CD4-positive, alpha-beta memory T cell (primary cell): ENCODE measurements around the gene ADGRL3. TPM values are rescaled to one million over a fixed set of nuclear protein-coding genes. Genes with fewer than 3 reads are reported as not detected.

ENCODE experiments used
- CTCF ChIA-PET: fragments of 350-600 bp; sonication (Branson Sonifier 250); formaldehyde crosslinking; loops from one replicate; lab custom pipeline; 2021; ENCODE audit warnings: inconsistent platforms; ENCODE audit not compliant: partially characterized antibody; lab: Charles Lee
- POLR2A ChIA-PET: fragments of 350-600 bp; sonication (Branson Sonifier 250); formaldehyde crosslinking; loops from one replicate; lab custom pipeline; 2021; ENCODE audit not compliant: partially characterized antibody; lab: Charles Lee
- DNase-seq, 5 donors: peaks; one replicate each; pipeline versions ENCODE4 v3.0.0 to v3.0.0-alpha.2; 2020 to 2022; ENCODE audit warnings: mixed read lengths in 1 of 5
- H3K27ac ChIP-seq: one replicate; pipeline ENCODE4 v1.7.0; 2013; ENCODE audit warnings: low read depth, low read length
- H3K27me3 ChIP-seq: 2 replicates; pipeline ENCODE4 v1.7.0; 2013; ENCODE audit warnings: mild to moderate bottlenecking, low read length, moderate library complexity; ENCODE audit not compliant: insufficient read depth
- H3K36me3 ChIP-seq: 2 replicates; pipeline ENCODE4 v1.7.0; 2013; ENCODE audit warnings: mild to moderate bottlenecking, low read length, moderate library complexity; ENCODE audit not compliant: insufficient read depth
- H3K4me1 ChIP-seq: 2 replicates; pipeline ENCODE4 v1.7.0; 2013; ENCODE audit warnings: mild to moderate bottlenecking, low read length, moderate library complexity; ENCODE audit not compliant: insufficient read depth
- H3K4me3 ChIP-seq, 2 donors: one replicate each; pipeline ENCODE4 v1.7.0; 2013; ENCODE audit warnings: low read length in 2 of 2, mild to moderate bottlenecking in 1 of 2
- H3K9me3 ChIP-seq, 2 donors: one replicate each; pipeline ENCODE4 v1.7.0; 2013; ENCODE audit warnings: low read length in 2 of 2, control low read depth in 1 of 2; ENCODE audit not compliant: control insufficient read depth in 1 of 2
- H3K27ac Mint-ChIP-seq, 7 donors: one replicate each; pipeline ENCODE4 v1.8.0; 2020 to 2021; ENCODE audit warnings: mixed read lengths in 7 of 7, mild to moderate bottlenecking in 6 of 7, inconsistent platforms in 3 of 7, moderate library complexity in 3 of 7
- H3K27me3 Mint-ChIP-seq, 2 donors: one replicate each; pipeline ENCODE4 v1.8.0; 2020 to 2021; ENCODE audit warnings: mixed read lengths in 2 of 2
- H3K36me3 Mint-ChIP-seq, 2 donors: one replicate each; pipeline ENCODE4 v1.8.0; 2020 to 2021; ENCODE audit warnings: mixed read lengths in 2 of 2, inconsistent platforms in 1 of 2, mild to moderate bottlenecking in 1 of 2
- H3K4me1 Mint-ChIP-seq, 4 donors: one replicate each; pipeline ENCODE4 v1.8.0; 2020 to 2021; ENCODE audit warnings: mixed read lengths in 4 of 4, mild to moderate bottlenecking in 1 of 4
- H3K4me3 Mint-ChIP-seq, 8 donors: one replicate each; pipeline ENCODE4 v1.8.0; 2020 to 2021; ENCODE audit warnings: mixed read lengths in 8 of 8, mild to moderate bottlenecking in 7 of 8, moderate library complexity in 6 of 8, inconsistent platforms in 3 of 8
- H3K9me3 Mint-ChIP-seq, 8 donors: one replicate each; pipeline ENCODE4 v1.8.0; 2020 to 2021; ENCODE audit warnings: mixed read lengths in 8 of 8, mild to moderate bottlenecking in 5 of 8, inconsistent platforms in 3 of 8, moderate library complexity in 1 of 8
- intact Hi-C: fragments of 100-400 bp; cut with micrococcal nuclease; formaldehyde crosslinking; loops from one replicate; pipeline ENCODE4 v1.15.1; 2023
- polyA plus RNA-seq, 2 donors: library from polyadenylated mRNA; unstranded; fragments of 300-500 nt; fragmentation: Illumina TruSeq; gene quantifications; one replicate each; pipeline ENCODE4 v1.2.3, GENCODE V29; 2021
- total RNA-seq, 2 experiments: library from RNA; stranded (reverse); gene quantifications; one replicate each; pipeline ENCODE4 v1.2.3, GENCODE V29; 2021

The ADGRL3 gene
- total and polyA plus RNA-seq, 4 experiments from 2014 or later: not detected

- no peak overlapping the region for H3K4me3 ChIP-seq
- CTCF ChIA-PET: no interaction called here
- no peak overlapping the region for H3K4me3 Mint-ChIP-seq
- intact Hi-C loops: loop anchor here (5.0 kb wide), 1 partner anchor 204 kb away; no protein-coding TSS in a partner anchor
- H3K9me3 Mint-ChIP-seq: peaks cover 2 to 24% (median 14%) of the 10 kb centered on the region in 8 donors
- H3K27me3 Mint-ChIP-seq: no peaks in the 10 kb centered on the region
- no peaks in the 10 kb centered on the region for H3K4me1 ChIP-seq
- no peaks in the 10 kb centered on the region for H3K36me3 Mint-ChIP-seq
- H3K4me1 Mint-ChIP-seq: no peaks in the 10 kb centered on the region
- DNase-seq: no peak
- POLR2A ChIA-PET: no interaction called here
- H3K27me3 ChIP-seq: no peaks in the 10 kb centered on the region
- no peak overlapping the region for H3K27ac ChIP-seq
- H3K9me3 ChIP-seq: no peaks in the 10 kb centered on the region
- no peak overlapping the region for H3K27ac Mint-ChIP-seq
- H3K36me3 ChIP-seq: no peaks in the 10 kb centered on the region
Observed at GRCh38 chr4:61540944-61541343, 340.8 kb downstream of the ADGRL3 start.

- H3K9me3 ChIP-seq: no peaks in the 10 kb centered on the region
- ChIA-PET CTCF (interaction anchor here (0.6 kb wide), 1 partner anchor 21 kb away, joined by 3 read pairs; no protein-coding TSS in a partner anchor), POLR2A (no interaction called here)
- Mint-ChIP-seq H3K27me3 (no peaks in the 10 kb centered on the region), H3K4me1 (no peaks in the 10 kb centered on the region), H3K27ac (no peak overlapping the region), H3K9me3 (peaks cover 0 to 20% (median 13%) of the 10 kb centered on the region in 8 donors), H3K36me3 (no peaks in the 10 kb centered on the region), H3K4me3 (no peak overlapping the region)
- no peaks in the 10 kb centered on the region for H3K36me3 ChIP-seq
- intact Hi-C loops: loop anchor here (5.0 kb wide), 1 partner anchor 204 kb away; no protein-coding TSS in a partner anchor
- H3K4me1 ChIP-seq: no peaks in the 10 kb centered on the region
- no peak overlapping the region for H3K4me3 ChIP-seq
- no peak overlapping the region for H3K27ac ChIP-seq
- no peaks in the 10 kb centered on the region for H3K27me3 ChIP-seq
- no peak for DNase-seq
Observed at GRCh38 chr4:61541459-61541858, 341.3 kb downstream of the ADGRL3 start.

- Histone ChIP-seq H3K36me3 (no peaks in the 10 kb centered on the region), H3K4me1 (no peaks in the 10 kb centered on the region), H3K9me3 (no peaks in the 10 kb centered on the region), H3K27ac (no peak overlapping the region), H3K27me3 (no peaks in the 10 kb centered on the region), H3K4me3 (no peak overlapping the region)
- Mint-ChIP-seq H3K9me3 (peaks cover 0 to 18% (median 10%) of the 10 kb centered on the region in 8 donors), H3K27me3 (no peaks in the 10 kb centered on the region), H3K27ac (no peak overlapping the region), H3K4me3 (no peak overlapping the region), H3K36me3 (no peaks in the 10 kb centered on the region), H3K4me1 (no peaks in the 10 kb centered on the region)
- intact Hi-C loops: loop anchor here (5.0 kb wide), 1 partner anchor 207 kb away; no protein-coding TSS in a partner anchor
- no peak for DNase-seq
- CTCF ChIA-PET: interaction anchor here (1.3 kb wide), 1 partner anchor 10 kb away, joined by 5 read pairs; no protein-coding TSS in a partner anchor
- POLR2A ChIA-PET: no interaction called here
Observed at GRCh38 chr4:61543976-61544375, 343.9 kb downstream of the ADGRL3 start.

GRCh38 chr4:61545902-61546480 lies 345.9 kb downstream of the ADGRL3 start:
- Mint-ChIP-seq H3K27me3 (no peaks in the 10 kb centered on the region), H3K4me1 (no peaks in the 10 kb centered on the region), H3K27ac (no peak overlapping the region), H3K4me3 (no peak overlapping the region), H3K36me3 (no peaks in the 10 kb centered on the region), H3K9me3 (peaks cover 0 to 22% (median 4%) of the 10 kb centered on the region in 8 donors)
- no peak for DNase-seq
- Histone ChIP-seq H3K9me3 (no peaks in the 10 kb centered on the region), H3K27ac (no peak overlapping the region), H3K36me3 (no peaks in the 10 kb centered on the region), H3K4me3 (no peak overlapping the region), H3K27me3 (no peaks in the 10 kb centered on the region), H3K4me1 (no peaks in the 10 kb centered on the region)
- POLR2A ChIA-PET: no interaction called here
- intact Hi-C loops: no loop called here
- CTCF ChIA-PET: no interaction called here

GRCh38 chr4:61549336-61549735 lies 349.2 kb downstream of the ADGRL3 start:
- Mint-ChIP-seq H3K36me3 (no peaks in the 10 kb centered on the region), H3K4me1 (no peaks in the 10 kb centered on the region), H3K27me3 (no peaks in the 10 kb centered on the region), H3K9me3 (peaks cover 2 to 22% (median 6%) of the 10 kb centered on the region in 8 donors), H3K4me3 (no peak overlapping the region), H3K27ac (no peak overlapping the region)
- H3K4me1 ChIP-seq: no peaks in the 10 kb centered on the region
- CTCF ChIA-PET: no interaction called here
- no peak overlapping the region for H3K4me3 ChIP-seq
- no peak for DNase-seq
- H3K27me3 ChIP-seq: no peaks in the 10 kb centered on the region
- intact Hi-C loops: no loop called here
- no peaks in the 10 kb centered on the region for H3K36me3 ChIP-seq
- H3K27ac ChIP-seq: no peak overlapping the region
- POLR2A ChIA-PET: no interaction called here
- no peaks in the 10 kb centered on the region for H3K9me3 ChIP-seq

- no peak for DNase-seq
- CTCF ChIA-PET: interaction anchor here (1.2 kb wide), 1 partner anchor 9 kb away, joined by 5 read pairs; no protein-coding TSS in a partner anchor
- POLR2A ChIA-PET: no interaction called here
- H3K4me1 ChIP-seq: no peaks in the 10 kb centered on the region
- Mint-ChIP-seq H3K27ac (no peak overlapping the region), H3K4me3 (no peak overlapping the region), H3K27me3 (no peaks in the 10 kb centered on the region), H3K9me3 (peaks cover 0 to 10% (median 5%) of the 10 kb centered on the region in 8 donors), H3K4me1 (no peaks in the 10 kb centered on the region), H3K36me3 (no peaks in the 10 kb centered on the region)
- no peaks in the 10 kb centered on the region for H3K9me3 ChIP-seq
- no peak overlapping the region for H3K4me3 ChIP-seq
- H3K27me3 ChIP-seq: no peaks in the 10 kb centered on the region
- H3K27ac ChIP-seq: no peak overlapping the region
- H3K36me3 ChIP-seq: no peaks in the 10 kb centered on the region
- intact Hi-C loops: no loop called here
Observed at GRCh38 chr4:61553557-61554125, 353.5 kb downstream of the ADGRL3 start.

- POLR2A ChIA-PET: no interaction called here
- H3K4me1 Mint-ChIP-seq: no peaks in the 10 kb centered on the region
- H3K27me3 Mint-ChIP-seq: no peaks in the 10 kb centered on the region
- intact Hi-C loops: no loop called here
- H3K9me3 Mint-ChIP-seq: peaks cover 0 to 10% (median 5%) of the 10 kb centered on the region in 8 donors
- Histone ChIP-seq H3K4me3 (no peak overlapping the region), H3K4me1 (no peaks in the 10 kb centered on the region), H3K9me3 (no peaks in the 10 kb centered on the region), H3K27me3 (no peaks in the 10 kb centered on the region), H3K27ac (no peak overlapping the region), H3K36me3 (no peaks in the 10 kb centered on the region)
- CTCF ChIA-PET: no interaction called here
- no peak for DNase-seq
- H3K4me3 Mint-ChIP-seq: no peak overlapping the region
- H3K36me3 Mint-ChIP-seq: no peaks in the 10 kb centered on the region
- H3K27ac Mint-ChIP-seq: no peak overlapping the region
Observed at GRCh38 chr4:61555789-61556188, 355.7 kb downstream of the ADGRL3 start.
